CD4-positive, CD25-positive, alpha-beta regulatory T cell (primary cell): ENCODE data around the gene CAMTA1. TPM values are rescaled to one million over a fixed set of nuclear protein-coding genes. Genes with fewer than 3 reads are reported as not detected.
A peak's percentile ranks its signal among the peaks of the same experiment; 100 is the strongest.

Source experiments
- ATAC-seq, 2 donors: fragments of 150-1000 bp; cut with Tn5 transposase; one replicate each; pipeline ENCODE4 v1.10.0; 2021; ENCODE audit warnings: low read depth in 2 of 2, moderate number of reproducible peaks in 2 of 2, moderate library complexity in 1 of 2
- DNase-seq, 3 donors: peaks; one replicate each; pipeline versions ENCODE4 v3.0.0 to v3.0.0-alpha.2; 2012 to 2022; ENCODE audit warnings: mixed read lengths in 1 of 3
- H3K27ac ChIP-seq: one replicate; pipeline ENCODE4 v1.7.0; 2013; ENCODE audit warnings: mild to moderate bottlenecking, low read length; ENCODE audit not compliant: insufficient read depth, poor library complexity, severe bottlenecking
- H3K27me3 ChIP-seq: one replicate; pipeline ENCODE4 v1.7.0; 2013; ENCODE audit warnings: low read length; ENCODE audit not compliant: control insufficient read depth, insufficient read depth
- H3K36me3 ChIP-seq: one replicate; pipeline ENCODE4 v1.7.0; 2013; ENCODE audit warnings: mild to moderate bottlenecking, low read length, moderate library complexity; ENCODE audit not compliant: control insufficient read depth, insufficient read depth
- H3K4me1 ChIP-seq: 2 replicates; pipeline ENCODE4 v1.7.0; 2013; ENCODE audit warnings: mild to moderate bottlenecking, low read length; ENCODE audit not compliant: insufficient read depth, control insufficient read depth, poor library complexity, severe bottlenecking
- H3K4me3 ChIP-seq: one replicate; pipeline ENCODE4 v1.7.0; 2013; ENCODE audit warnings: low read depth, mild to moderate bottlenecking, low read length, moderate library complexity
- H3K9me3 ChIP-seq, 2 experiments: 1 replicate in 1 of 2; 2 replicates in 1 of 2; pipeline ENCODE4 v1.7.0; 2013; ENCODE audit warnings: low read length in 2 of 2, mild to moderate bottlenecking in 1 of 2, moderate library complexity in 1 of 2; ENCODE audit not compliant: control insufficient read depth in 2 of 2
- H3K27ac Mint-ChIP-seq, 3 donors: one replicate each; pipeline ENCODE4 v1.8.0; 2020 to 2022; ENCODE audit warnings: mild to moderate bottlenecking in 3 of 3, mixed read lengths in 3 of 3, moderate library complexity in 2 of 3
- H3K27me3 Mint-ChIP-seq: one replicate; pipeline ENCODE4 v1.8.0; 2022; ENCODE audit warnings: mild to moderate bottlenecking, mixed read lengths
- H3K36me3 Mint-ChIP-seq: one replicate; pipeline ENCODE4 v1.8.0; 2020; ENCODE audit warnings: mixed read lengths
- H3K4me1 Mint-ChIP-seq, 4 donors: one replicate each; pipeline ENCODE4 v1.8.0; 2020 to 2022; ENCODE audit warnings: mixed read lengths in 4 of 4, mild to moderate bottlenecking in 1 of 4
- H3K4me3 Mint-ChIP-seq, 4 donors: one replicate each; pipeline ENCODE4 v1.8.0; 2020 to 2022; ENCODE audit warnings: mild to moderate bottlenecking in 4 of 4, mixed read lengths in 4 of 4, moderate library complexity in 3 of 4
- H3K9me3 Mint-ChIP-seq, 7 donors: one replicate each; pipeline ENCODE4 v1.8.0; 2020 to 2022; ENCODE audit warnings: mixed read lengths in 7 of 7, mild to moderate bottlenecking in 3 of 7, moderate library complexity in 2 of 7
- polyA plus RNA-seq, 4 donors: library from polyadenylated mRNA; unstranded; fragments of 300-500 nt; fragmentation: Illumina TruSeq; gene quantifications; one replicate each; pipeline ENCODE4 v1.2.3, GENCODE V29; 2021
- total RNA-seq: library from RNA; stranded (reverse); gene quantifications from one replicate; pipeline ENCODE4 v1.2.3, GENCODE V29; 2022

Gene CAMTA1
- total and polyA plus RNA-seq, 5 donors from 2014 or later: 48.8 to 112 (median 80.0) TPM

DNA sequence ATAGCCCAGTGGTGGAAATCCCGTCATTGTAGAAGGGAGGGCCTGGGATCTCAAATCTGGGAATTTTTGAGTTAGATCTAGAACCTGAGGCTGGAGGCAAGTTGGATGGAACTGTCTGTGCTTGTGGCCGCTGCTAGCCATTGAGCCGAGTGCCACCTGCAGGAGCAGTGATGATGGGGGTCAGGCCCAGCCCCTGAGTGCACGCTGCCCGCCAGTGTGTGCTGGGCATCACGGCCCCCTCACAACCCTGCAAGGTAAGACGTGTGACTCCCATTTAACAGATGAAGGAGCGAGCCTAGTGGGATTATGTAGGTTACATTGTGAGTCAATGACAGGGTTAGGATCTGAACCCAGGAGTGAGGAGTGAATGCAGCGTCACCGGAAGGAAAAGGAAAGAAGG, 407.2 kb downstream of the CAMTA1 start:
- H3K4me1 Mint-ChIP-seq: no peaks in the 10 kb centered on the region
- H3K27ac Mint-ChIP-seq: no peak overlapping the region
- no peaks in the 10 kb centered on the region for H3K4me1 ChIP-seq
- no peaks in the 10 kb centered on the region for H3K27me3 ChIP-seq
- no peaks in the 10 kb centered on the region for H3K36me3 Mint-ChIP-seq
- no peaks in the 10 kb centered on the region for H3K27me3 Mint-ChIP-seq
- ATAC-seq: no peak
- H3K9me3 ChIP-seq: no peaks in the 10 kb centered on the region
- no peaks in the 10 kb centered on the region for H3K36me3 ChIP-seq
- no peak for DNase-seq
- H3K4me3 ChIP-seq: no peak overlapping the region
- no peak overlapping the region for H3K27ac ChIP-seq
- H3K9me3 Mint-ChIP-seq: peaks cover 0 to 3% (median 0%) of the 10 kb centered on the region in 7 donors
- H3K4me3 Mint-ChIP-seq: no peak overlapping the region

GRCh38 chr1:7196036-7196911, 411.0 kb downstream of the CAMTA1 start:
- no peak for DNase-seq
- Histone ChIP-seq H3K27me3 (no peaks in the 10 kb centered on the region), H3K4me1 (no peaks in the 10 kb centered on the region), H3K36me3 (no peaks in the 10 kb centered on the region), H3K9me3 (no peaks in the 10 kb centered on the region), H3K4me3 (no peak overlapping the region), H3K27ac (no peak overlapping the region)
- Mint-ChIP-seq H3K36me3 (no peaks in the 10 kb centered on the region), H3K4me1 (no peaks in the 10 kb centered on the region), H3K4me3 (no peak overlapping the region), H3K9me3 (peaks cover 0 to 2% (median 0%) of the 10 kb centered on the region in 7 donors), H3K27ac (no peak overlapping the region), H3K27me3 (no peaks in the 10 kb centered on the region)
- ATAC-seq: no peak

DNA sequence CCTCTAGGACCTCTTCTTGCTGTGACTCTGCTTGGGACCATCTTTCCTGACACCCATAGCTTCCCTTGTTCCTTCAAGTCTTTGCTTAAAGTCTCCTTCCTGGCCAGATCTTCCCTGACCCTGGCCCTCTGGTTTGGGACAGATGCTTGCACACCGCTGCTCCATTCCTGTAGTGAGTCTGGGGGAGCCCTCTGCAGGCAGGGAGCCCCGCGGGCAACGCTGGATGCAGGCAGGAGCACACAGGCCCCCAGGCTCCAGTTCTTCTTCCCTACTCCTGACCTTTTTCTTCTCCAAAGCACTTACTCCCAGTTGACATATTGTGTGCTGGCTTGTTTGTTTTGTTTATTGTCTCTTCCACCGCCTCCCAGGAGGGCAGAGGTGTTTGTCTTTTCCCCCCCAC, 413.4 kb downstream of the CAMTA1 start:
- H3K27me3 Mint-ChIP-seq: no peaks in the 10 kb centered on the region
- no peaks in the 10 kb centered on the region for H3K36me3 Mint-ChIP-seq
- Histone ChIP-seq H3K36me3 (no peaks in the 10 kb centered on the region), H3K4me1 (no peaks in the 10 kb centered on the region), H3K4me3 (no peak overlapping the region), H3K9me3 (no peaks in the 10 kb centered on the region), H3K27ac (no peak overlapping the region), H3K27me3 (no peaks in the 10 kb centered on the region)
- no peak for DNase-seq
- peaks cover 0 to 2% (median 0%) of the 10 kb centered on the region in 7 donors for H3K9me3 Mint-ChIP-seq
- no peaks in the 10 kb centered on the region for H3K4me1 Mint-ChIP-seq
- no peak overlapping the region for H3K4me3 Mint-ChIP-seq
- H3K27ac Mint-ChIP-seq: no peak overlapping the region
- ATAC-seq: no peak

DNA sequence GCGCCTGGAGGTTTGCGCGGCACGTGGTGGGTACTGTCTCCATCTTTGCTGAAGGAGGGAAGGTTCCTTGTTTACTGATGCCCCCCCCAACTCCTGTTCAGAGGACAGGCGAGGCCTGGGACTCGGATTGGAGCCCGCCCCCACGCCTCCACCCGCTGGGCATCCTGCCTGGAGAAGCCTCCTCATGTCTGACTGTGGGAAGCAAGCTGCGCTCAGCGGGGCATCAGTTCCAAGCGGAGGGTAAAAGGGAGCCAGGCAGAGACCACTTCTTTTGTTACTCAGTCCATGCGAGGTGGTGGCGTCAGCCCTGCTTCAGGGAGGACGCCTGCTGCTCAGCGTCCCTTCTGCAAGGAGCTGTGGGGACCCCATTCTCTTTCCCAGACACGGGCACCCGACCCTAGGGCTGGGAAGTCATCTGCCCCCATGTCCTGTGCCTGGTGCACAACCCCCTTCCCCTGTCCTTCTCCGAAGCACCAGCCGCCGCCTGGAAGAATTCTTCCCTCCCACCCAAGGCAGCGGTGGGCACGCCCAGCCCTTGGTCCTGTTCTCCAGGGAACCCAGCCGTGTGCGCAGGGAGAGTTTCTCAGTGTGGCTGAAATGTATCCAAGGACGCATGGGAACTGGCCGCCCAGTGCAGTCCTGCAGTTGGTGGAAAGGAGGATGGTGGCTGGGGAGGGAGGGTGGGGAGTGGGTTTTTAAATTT, 414.0 kb downstream of the CAMTA1 start:
- no peak overlapping the region for H3K27ac ChIP-seq
- no peaks in the 10 kb centered on the region for H3K36me3 ChIP-seq
- DNase-seq (no peak), ATAC-seq (no peak)
- Mint-ChIP-seq H3K9me3 (peaks cover 0 to 2% (median 0%) of the 10 kb centered on the region in 7 donors), H3K27me3 (no peaks in the 10 kb centered on the region), H3K4me3 (no peak overlapping the region), H3K36me3 (no peaks in the 10 kb centered on the region), H3K27ac (no peak overlapping the region), H3K4me1 (no peaks in the 10 kb centered on the region)
- no peak overlapping the region for H3K4me3 ChIP-seq
- H3K9me3 ChIP-seq: no peaks in the 10 kb centered on the region
- H3K4me1 ChIP-seq: no peaks in the 10 kb centered on the region
- no peaks in the 10 kb centered on the region for H3K27me3 ChIP-seq

DNA sequence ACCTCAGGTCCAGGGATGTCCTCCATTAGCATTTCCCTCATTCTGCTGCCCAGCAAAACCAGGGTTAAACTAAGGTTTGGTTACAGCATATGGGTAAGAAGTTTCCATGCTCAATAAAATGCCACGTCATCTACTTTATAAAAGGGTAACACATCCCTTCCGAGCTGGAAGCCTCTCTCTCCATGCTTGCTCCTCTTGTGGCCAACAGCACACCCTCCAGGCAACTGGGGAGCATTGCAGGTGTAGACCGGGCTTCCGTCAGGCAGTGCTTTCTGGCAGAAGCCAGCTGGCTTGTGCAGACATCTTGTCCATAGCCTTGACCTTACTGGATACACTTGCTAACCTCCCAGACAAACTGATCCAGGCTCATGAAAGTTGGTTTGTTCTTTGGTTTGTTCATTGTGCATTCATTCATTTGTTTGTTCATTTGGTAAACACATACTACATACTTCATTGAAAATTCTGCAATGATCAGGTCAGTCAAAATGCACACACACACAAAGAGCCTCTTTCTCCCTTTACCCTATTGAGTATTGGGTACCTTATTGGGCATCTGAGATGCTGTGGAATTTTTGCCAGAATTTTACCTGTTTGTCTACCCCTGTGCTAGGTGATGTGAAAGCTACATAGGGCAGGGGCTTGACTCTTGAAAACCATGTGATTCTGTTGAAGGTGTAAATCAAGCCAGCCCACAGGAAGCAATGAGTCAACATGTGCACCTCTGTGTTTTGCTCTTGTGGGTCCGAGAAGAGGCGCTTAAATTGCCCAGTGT, 422.8 kb downstream of the CAMTA1 start:
- Mint-ChIP-seq H3K36me3 (no peaks in the 10 kb centered on the region), H3K4me1 (no peaks in the 10 kb centered on the region), H3K27ac (peak overlapping the region in 1 of 3 donors; percentile 29), H3K9me3 (peaks cover 0 to 11% (median 0%) of the 10 kb centered on the region in 7 donors), H3K4me3 (no peak overlapping the region), H3K27me3 (peaks cover 18% of the 10 kb centered on the region)
- no peak for ATAC-seq
- DNase-seq: peak in 1 of 3 donors; percentile 33
- H3K4me3 ChIP-seq: no peak overlapping the region
- H3K4me1 ChIP-seq: no peaks in the 10 kb centered on the region
- peaks cover 12% of the 10 kb centered on the region for H3K27me3 ChIP-seq
- no peaks in the 10 kb centered on the region for H3K36me3 ChIP-seq
- H3K27ac ChIP-seq: no peak overlapping the region
- H3K9me3 ChIP-seq: no peaks in the 10 kb centered on the region

GRCh38 chr1:7208647-7209180, 423.5 kb downstream of the CAMTA1 start:
- H3K36me3 Mint-ChIP-seq: no peaks in the 10 kb centered on the region
- no peak overlapping the region for H3K4me3 Mint-ChIP-seq
- Histone ChIP-seq H3K9me3 (no peaks in the 10 kb centered on the region), H3K27me3 (peaks cover 12% of the 10 kb centered on the region), H3K4me1 (no peaks in the 10 kb centered on the region), H3K4me3 (no peak overlapping the region), H3K27ac (no peak overlapping the region), H3K36me3 (no peaks in the 10 kb centered on the region)
- peaks cover 18% of the 10 kb centered on the region for H3K27me3 Mint-ChIP-seq
- no peak overlapping the region for H3K27ac Mint-ChIP-seq
- ATAC-seq (no peak), DNase-seq (no peak)
- no peaks in the 10 kb centered on the region for H3K4me1 Mint-ChIP-seq
- peaks cover 0 to 11% (median 0%) of the 10 kb centered on the region in 7 donors for H3K9me3 Mint-ChIP-seq

DNA sequence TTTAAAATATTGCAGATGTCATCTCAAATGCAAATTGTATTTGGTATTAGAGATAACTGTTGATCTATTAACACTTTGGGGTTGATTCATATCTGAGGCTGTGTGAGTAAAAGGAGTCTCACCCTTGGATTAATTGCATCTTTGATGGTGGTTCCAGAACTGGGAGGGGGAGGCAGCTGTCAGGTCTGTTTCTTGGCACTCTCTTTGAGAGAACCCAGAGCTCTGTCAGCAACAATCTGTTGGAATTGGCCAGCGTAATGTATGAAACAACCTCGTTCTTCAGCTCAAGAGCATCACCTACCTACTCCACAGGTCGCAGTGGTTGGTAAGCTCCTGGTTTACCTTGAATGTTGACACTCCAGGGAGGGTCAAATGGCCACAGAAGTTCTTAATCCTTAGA, 424.1 kb downstream of the CAMTA1 start:
- Histone ChIP-seq H3K27ac (no peak overlapping the region), H3K36me3 (no peaks in the 10 kb centered on the region), H3K4me3 (no peak overlapping the region), H3K27me3 (peaks cover 12% of the 10 kb centered on the region), H3K4me1 (no peaks in the 10 kb centered on the region), H3K9me3 (no peaks in the 10 kb centered on the region)
- no peak overlapping the region for H3K27ac Mint-ChIP-seq
- no peak overlapping the region for H3K4me3 Mint-ChIP-seq
- no peak for ATAC-seq
- H3K4me1 Mint-ChIP-seq: no peaks in the 10 kb centered on the region
- H3K9me3 Mint-ChIP-seq: peaks cover 0 to 11% (median 0%) of the 10 kb centered on the region in 7 donors
- no peaks in the 10 kb centered on the region for H3K36me3 Mint-ChIP-seq
- DNase-seq: no peak
- peaks cover 18% of the 10 kb centered on the region for H3K27me3 Mint-ChIP-seq
